Liver (tissue), 9 donors: ENCODE measurements around the gene ZYG11B. TPM values are rescaled to one million over a fixed set of nuclear protein-coding genes. Genes with fewer than 3 reads are reported as not detected.
A peak's percentile ranks its signal among the peaks of the same experiment; 100 is the strongest.

Experiments
- DNase-seq: peaks from one replicate; pipeline ENCODE4 v3.0.0-alpha.2; 2017; ENCODE audit warnings: low spot score
- H3K27ac ChIP-seq, 2 donors: one replicate each; pipeline ENCODE4 v1.7.0; 2013; ENCODE audit warnings: inconsistent platforms in 2 of 2, low read length in 2 of 2, control low read depth in 1 of 2, low read depth in 1 of 2, mild to moderate bottlenecking in 1 of 2
- H3K27me3 ChIP-seq, 4 donors: one replicate each; pipeline versions ENCODE4 v1.6.1 to v1.7.0; 2013; ENCODE audit warnings: low read length in 3 of 4, inconsistent platforms in 1 of 4, mild to moderate bottlenecking in 1 of 4, moderate library complexity in 1 of 4; ENCODE audit not compliant: control insufficient read depth in 4 of 4, insufficient read depth in 4 of 4
- H3K36me3 ChIP-seq, 4 donors: one replicate each; pipeline versions ENCODE4 v1.6.1 to v1.7.0; 2013; ENCODE audit warnings: low read length in 3 of 4, mild to moderate bottlenecking in 3 of 4, low read depth in 1 of 4, moderate library complexity in 1 of 4; ENCODE audit not compliant: control insufficient read depth in 4 of 4, insufficient read depth in 3 of 4
- H3K4me1 ChIP-seq, 4 donors: one replicate each; pipeline versions ENCODE4 v1.6.1 to v1.7.0; 2013; ENCODE audit warnings: low read length in 3 of 4, mild to moderate bottlenecking in 3 of 4, moderate library complexity in 1 of 4; ENCODE audit not compliant: control insufficient read depth in 4 of 4, insufficient read depth in 4 of 4
- H3K4me3 ChIP-seq, 3 donors: one replicate each; pipeline versions ENCODE4 v1.6.1 to v1.7.0; 2013; ENCODE audit warnings: low read length in 3 of 3, control low read depth in 1 of 3, low read depth in 1 of 3, mild to moderate bottlenecking in 1 of 3
- H3K9ac ChIP-seq, 2 donors: one replicate each; pipeline ENCODE4 v1.7.0; 2013; ENCODE audit warnings: low read length in 2 of 2, mild to moderate bottlenecking in 2 of 2, moderate library complexity in 2 of 2, control low read depth in 1 of 2, low read depth in 1 of 2
- H3K9me3 ChIP-seq, 4 donors: one replicate each; pipeline versions ENCODE4 v1.6.1 to v1.7.0; 2013; ENCODE audit warnings: low read length in 3 of 4; ENCODE audit not compliant: control insufficient read depth in 4 of 4
- EGR1 ChIP-seq, 2 donors: IDR thresholded peaks; 2 replicates each; pipeline ENCODE4 v1.6.1; 2016 to 2018; ENCODE audit warnings: antibody characterized with exemption in 2 of 2, low read depth in 2 of 2
- FOXA2 ChIP-seq: IDR thresholded peaks from 2 replicates; pipeline ENCODE4 v1.6.1; 2016; ENCODE audit warnings: antibody characterized with exemption
- GABPA ChIP-seq, 2 donors: IDR thresholded peaks in 1 of 2; conservative IDR thresholded peaks in 1 of 2; 2 replicates each; pipeline ENCODE4 v1.6.1; 2016; ENCODE audit warnings: antibody characterized with exemption in 2 of 2, mild to moderate bottlenecking in 1 of 2, moderate library complexity in 1 of 2
- HNF4A ChIP-seq, 2 donors: conservative IDR thresholded peaks; 2 replicates each; pipeline ENCODE4 v1.6.1; 2016; ENCODE audit warnings: antibody characterized with exemption in 2 of 2, mild to moderate bottlenecking in 2 of 2
- NR2F2 ChIP-seq: IDR thresholded peaks from 2 replicates; pipeline ENCODE4 v1.6.1; 2016; ENCODE audit warnings: antibody characterized with exemption
- RXRA ChIP-seq, 2 donors: IDR thresholded peaks; 2 replicates each; pipeline ENCODE4 v1.6.1; 2017 to 2018; ENCODE audit warnings: antibody characterized with exemption in 2 of 2, mild to moderate bottlenecking in 1 of 2
- SP1 ChIP-seq: IDR thresholded peaks from 2 replicates; pipeline ENCODE4 v1.6.1; 2018; ENCODE audit warnings: antibody characterized with exemption, mild to moderate bottlenecking
- TAF1 ChIP-seq: conservative IDR thresholded peaks from 2 replicates; pipeline ENCODE4 v1.6.1; 2016; ENCODE audit warnings: antibody characterized with exemption, mild to moderate bottlenecking
- WGBS: extraction: QIAGEN DNeasy Blood & Tissue Kit; methylation state at CpG from one replicate; pipeline ENCODE4 v1.1.7; 2013; 5-methylcytosine and 5-hydroxymethylcytosine counted together
- polyA plus RNA-seq, 2 donors: library from polyadenylated mRNA; stranded (reverse) in 1 of 2; unstranded in 1 of 2; fragments of 200-250 nt in 1 of 2; fragments of >200 nt in 1 of 2; fragmentation: Nextera tagmentation in 1 of 2; extraction: Ambion mirVana in 1 of 2; gene quantifications; one replicate each; pipeline versions ENCODE4 v1.2.1 to v1.2.3, GENCODE V29; 2013 to 2015
- total RNA-seq, 2 donors: library from RNA; depleted of rRNA; stranded (reverse); fragments of >200 nt; gene quantifications; one replicate each; pipeline ENCODE4 v1.2.3, GENCODE V29; 2014
- TF ChIP-seq, protein P1 (sequence below): IDR thresholded peaks from 2 replicates; pipeline ENCODE4 v1.6.1; 2016; ENCODE audit warnings: antibody characterized with exemption
- TF ChIP-seq, protein P2 (sequence below): IDR thresholded peaks from 2 replicates; pipeline ENCODE4 v1.6.1; 2016; ENCODE audit warnings: antibody characterized with exemption
- TF ChIP-seq, protein P3 (sequence below): IDR thresholded peaks from 2 replicates; pipeline ENCODE4 v1.6.1; 2016; ENCODE audit warnings: antibody characterized with exemption, mild to moderate bottlenecking
- TF ChIP-seq, protein P4 (sequence below): IDR thresholded peaks from 2 replicates; pipeline ENCODE4 v1.6.1; 2016; ENCODE audit warnings: antibody characterized with exemption
- donor health status: healthy.
- donor health status: healthy.
- donor health status: healthy.
- donor health status: healthy.
- donor health status: healthy.

Gene ZYG11B
- total and polyA plus RNA-seq, 4 donors: 6.1 to 111 (median 15.5) TPM

DNA sequence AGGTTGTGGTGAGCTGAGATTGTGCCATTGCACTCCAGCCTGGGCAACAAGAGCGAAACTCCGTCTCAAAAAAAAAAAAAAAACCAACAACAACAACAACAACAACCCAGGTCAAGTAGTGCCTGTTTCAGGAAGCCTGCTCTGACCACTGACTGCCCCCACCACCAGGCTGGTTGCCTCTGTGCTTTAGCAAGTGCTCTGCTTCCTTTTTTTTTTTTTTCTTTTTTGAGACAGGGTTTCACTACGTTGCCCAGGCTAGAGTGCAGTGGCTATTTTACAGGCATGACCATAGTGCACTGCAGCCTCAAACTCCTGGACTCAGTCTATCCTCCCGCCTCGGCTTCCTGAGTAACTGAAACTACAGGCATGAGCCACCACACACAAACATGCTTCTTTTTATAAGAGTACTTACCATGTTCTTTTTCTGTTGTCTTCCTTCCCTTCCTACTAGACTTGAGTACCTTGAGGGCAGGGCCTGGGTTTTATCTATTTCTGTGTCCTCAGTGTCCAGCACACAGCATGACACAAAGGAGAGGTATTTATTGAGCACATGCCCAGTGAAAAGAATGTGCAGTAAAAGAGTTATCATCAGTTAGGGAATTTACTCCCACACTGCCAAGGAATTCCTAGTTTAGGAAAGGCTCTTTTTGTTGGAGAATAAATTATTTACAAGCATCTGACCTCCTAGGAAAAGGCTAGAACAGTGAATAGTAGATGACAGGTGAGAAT lies 18.2 kb upstream of the ZYG11B start:
- DNase-seq: no peak

DNA sequence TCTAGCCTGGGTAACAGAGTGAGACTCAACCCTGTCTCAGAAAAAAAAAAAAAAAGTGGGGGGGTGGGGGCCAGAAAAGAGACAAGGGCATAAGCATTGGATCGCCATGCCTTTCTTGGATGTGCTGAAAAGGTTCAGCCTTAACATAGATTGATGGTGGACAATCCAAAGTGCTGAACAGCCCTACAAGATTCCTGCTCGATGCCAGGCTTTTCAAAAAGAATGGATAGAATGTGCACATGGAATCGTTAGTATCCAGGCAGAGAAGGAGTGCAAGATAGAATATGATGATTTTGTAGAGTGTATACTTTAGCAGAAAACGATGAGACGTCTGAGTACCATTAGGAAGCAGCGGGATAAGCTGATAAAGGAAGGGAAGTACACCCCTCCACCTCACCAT lies 17.2 kb upstream of the ZYG11B start:
- 71% methylated on average over 6 of the region's 6 CpGs for WGBS
- Histone ChIP-seq H3K9me3 (no peaks in the 10 kb centered on the region), H3K27me3 (no peaks in the 10 kb centered on the region), H3K9ac (no peak overlapping the region), H3K36me3 (no peaks in the 10 kb centered on the region), H3K27ac (no peak overlapping the region), H3K4me3 (no peak overlapping the region), H3K4me1 (peaks cover 0 to 8% (median 2%) of the 10 kb centered on the region in 4 donors)
- no peak for DNase-seq
- TF ChIP-seq, protein P1, sequence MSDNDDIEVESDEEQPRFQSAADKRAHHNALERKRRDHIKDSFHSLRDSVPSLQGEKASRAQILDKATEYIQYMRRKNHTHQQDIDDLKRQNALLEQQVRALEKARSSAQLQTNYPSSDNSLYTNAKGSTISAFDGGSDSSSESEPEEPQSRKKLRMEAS: no peak
- TF ChIP-seq, protein P2, sequence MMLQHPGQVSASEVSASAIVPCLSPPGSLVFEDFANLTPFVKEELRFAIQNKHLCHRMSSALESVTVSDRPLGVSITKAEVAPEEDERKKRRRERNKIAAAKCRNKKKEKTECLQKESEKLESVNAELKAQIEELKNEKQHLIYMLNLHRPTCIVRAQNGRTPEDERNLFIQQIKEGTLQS: no peak
- TF ChIP-seq HNF4A (conservative IDR thresholded peaks at IDR 0.05) (no peak), FOXA2 (no peak), GABPA (IDR thresholded peaks at IDR 0.05 in 1 of 2, conservative IDR thresholded peaks at IDR 0.05 in 1 of 2) (no peak), SP1 (no peak), NR2F2 (no peak), EGR1 (IDR thresholded peaks at IDR 0.05; ENCODE audit: low read depth in 2 of 2) (no peak)

More for the DNA sequence above, 18.2 kb upstream of the ZYG11B start:
- no peaks in the 10 kb centered on the region for H3K9me3 ChIP-seq
- TF ChIP-seq GABPA (IDR thresholded peaks at IDR 0.05 in 1 of 2, conservative IDR thresholded peaks at IDR 0.05 in 1 of 2) (no peak), NR2F2 (no peak), TAF1 (no peak), RXRA (IDR thresholded peaks at IDR 0.05) (no peak), FOXA2 (no peak)
- TF ChIP-seq, protein P3, sequence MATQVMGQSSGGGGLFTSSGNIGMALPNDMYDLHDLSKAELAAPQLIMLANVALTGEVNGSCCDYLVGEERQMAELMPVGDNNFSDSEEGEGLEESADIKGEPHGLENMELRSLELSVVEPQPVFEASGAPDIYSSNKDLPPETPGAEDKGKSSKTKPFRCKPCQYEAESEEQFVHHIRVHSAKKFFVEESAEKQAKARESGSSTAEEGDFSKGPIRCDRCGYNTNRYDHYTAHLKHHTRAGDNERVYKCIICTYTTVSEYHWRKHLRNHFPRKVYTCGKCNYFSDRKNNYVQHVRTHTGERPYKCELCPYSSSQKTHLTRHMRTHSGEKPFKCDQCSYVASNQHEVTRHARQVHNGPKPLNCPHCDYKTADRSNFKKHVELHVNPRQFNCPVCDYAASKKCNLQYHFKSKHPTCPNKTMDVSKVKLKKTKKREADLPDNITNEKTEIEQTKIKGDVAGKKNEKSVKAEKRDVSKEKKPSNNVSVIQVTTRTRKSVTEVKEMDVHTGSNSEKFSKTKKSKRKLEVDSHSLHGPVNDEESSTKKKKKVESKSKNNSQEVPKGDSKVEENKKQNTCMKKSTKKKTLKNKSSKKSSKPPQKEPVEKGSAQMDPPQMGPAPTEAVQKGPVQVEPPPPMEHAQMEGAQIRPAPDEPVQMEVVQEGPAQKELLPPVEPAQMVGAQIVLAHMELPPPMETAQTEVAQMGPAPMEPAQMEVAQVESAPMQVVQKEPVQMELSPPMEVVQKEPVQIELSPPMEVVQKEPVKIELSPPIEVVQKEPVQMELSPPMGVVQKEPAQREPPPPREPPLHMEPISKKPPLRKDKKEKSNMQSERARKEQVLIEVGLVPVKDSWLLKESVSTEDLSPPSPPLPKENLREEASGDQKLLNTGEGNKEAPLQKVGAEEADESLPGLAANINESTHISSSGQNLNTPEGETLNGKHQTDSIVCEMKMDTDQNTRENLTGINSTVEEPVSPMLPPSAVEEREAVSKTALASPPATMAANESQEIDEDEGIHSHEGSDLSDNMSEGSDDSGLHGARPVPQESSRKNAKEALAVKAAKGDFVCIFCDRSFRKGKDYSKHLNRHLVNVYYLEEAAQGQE: no peak
- TF ChIP-seq, protein P4, sequence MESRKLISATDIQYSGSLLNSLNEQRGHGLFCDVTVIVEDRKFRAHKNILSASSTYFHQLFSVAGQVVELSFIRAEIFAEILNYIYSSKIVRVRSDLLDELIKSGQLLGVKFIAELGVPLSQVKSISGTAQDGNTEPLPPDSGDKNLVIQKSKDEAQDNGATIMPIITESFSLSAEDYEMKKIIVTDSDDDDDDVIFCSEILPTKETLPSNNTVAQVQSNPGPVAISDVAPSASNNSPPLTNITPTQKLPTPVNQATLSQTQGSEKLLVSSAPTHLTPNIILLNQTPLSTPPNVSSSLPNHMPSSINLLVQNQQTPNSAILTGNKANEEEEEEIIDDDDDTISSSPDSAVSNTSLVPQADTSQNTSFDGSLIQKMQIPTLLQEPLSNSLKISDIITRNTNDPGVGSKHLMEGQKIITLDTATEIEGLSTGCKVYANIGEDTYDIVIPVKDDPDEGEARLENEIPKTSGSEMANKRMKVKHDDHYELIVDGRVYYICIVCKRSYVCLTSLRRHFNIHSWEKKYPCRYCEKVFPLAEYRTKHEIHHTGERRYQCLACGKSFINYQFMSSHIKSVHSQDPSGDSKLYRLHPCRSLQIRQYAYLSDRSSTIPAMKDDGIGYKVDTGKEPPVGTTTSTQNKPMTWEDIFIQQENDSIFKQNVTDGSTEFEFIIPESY: no peak
- H3K36me3 ChIP-seq: no peaks in the 10 kb centered on the region
- H3K4me1 ChIP-seq: peaks cover 0 to 8% (median 5%) of the 10 kb centered on the region in 4 donors
- H3K4me3 ChIP-seq: no peak overlapping the region
- H3K27ac ChIP-seq: peak overlapping the region in 1 of 2 donors; percentile 25
- no peak overlapping the region for H3K9ac ChIP-seq
- no peaks in the 10 kb centered on the region for H3K27me3 ChIP-seq
- WGBS: 79% methylated on average over 5 of the region's 5 CpGs
